Measurements from ENCODE around the gene SNUPN.

- TF ChIP-seq, protein P1, sequence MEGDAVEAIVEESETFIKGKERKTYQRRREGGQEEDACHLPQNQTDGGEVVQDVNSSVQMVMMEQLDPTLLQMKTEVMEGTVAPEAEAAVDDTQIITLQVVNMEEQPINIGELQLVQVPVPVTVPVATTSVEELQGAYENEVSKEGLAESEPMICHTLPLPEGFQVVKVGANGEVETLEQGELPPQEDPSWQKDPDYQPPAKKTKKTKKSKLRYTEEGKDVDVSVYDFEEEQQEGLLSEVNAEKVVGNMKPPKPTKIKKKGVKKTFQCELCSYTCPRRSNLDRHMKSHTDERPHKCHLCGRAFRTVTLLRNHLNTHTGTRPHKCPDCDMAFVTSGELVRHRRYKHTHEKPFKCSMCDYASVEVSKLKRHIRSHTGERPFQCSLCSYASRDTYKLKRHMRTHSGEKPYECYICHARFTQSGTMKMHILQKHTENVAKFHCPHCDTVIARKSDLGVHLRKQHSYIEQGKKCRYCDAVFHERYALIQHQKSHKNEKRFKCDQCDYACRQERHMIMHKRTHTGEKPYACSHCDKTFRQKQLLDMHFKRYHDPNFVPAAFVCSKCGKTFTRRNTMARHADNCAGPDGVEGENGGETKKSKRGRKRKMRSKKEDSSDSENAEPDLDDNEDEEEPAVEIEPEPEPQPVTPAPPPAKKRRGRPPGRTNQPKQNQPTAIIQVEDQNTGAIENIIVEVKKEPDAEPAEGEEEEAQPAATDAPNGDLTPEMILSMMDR (IDR thresholded peaks at IDR 0.05): no peak
- no peak for TF ChIP-seq POLR2A (IDR thresholded peaks at IDR 0.05)
These were observed 55.2 kb downstream of the SNUPN start for GRCh38 chr15:75570126-75570845.
